SU-DHL-6 (cell line): ENCODE results near the gene RNF17.

Experiments
- H2AFZ ChIP-seq: fragments of 200-600 bp; sonication (generic); 2 replicates; pipeline ENCODE4 v1.6.1; 2014; ENCODE audit warnings: low read depth, mild to moderate bottlenecking, moderate library complexity, mixed read lengths, antibody characterized with exemption, low read length; ENCODE audit not compliant: severe bottlenecking
- H3F3A ChIP-seq: fragments of 200-600 bp; shearing (Covaris generic); 2 replicates; pipeline ENCODE4 v1.6.0; 2016; ENCODE audit warnings: antibody characterized with exemption, mild to moderate bottlenecking; ENCODE audit not compliant: insufficient read depth
- H3K27ac ChIP-seq: fragments of 200-600 bp; sonication (generic); 2 replicates; pipeline ENCODE4 v1.5.1; 2016; ENCODE audit warnings: low read depth, mild to moderate bottlenecking, low read length, moderate library complexity, mixed read lengths
- H3K27me3 ChIP-seq: fragments of 200-600 bp; sonication (generic), shearing (Covaris generic); 2 replicates; pipeline ENCODE4 v1.6.0; 2014; ENCODE audit warnings: mild to moderate bottlenecking, low read length
- H3K36me3 ChIP-seq: fragments of 200-600 bp; sonication (generic); 2 replicates; pipeline ENCODE4 v1.6.1; 2014; ENCODE audit warnings: mild to moderate bottlenecking, low read length, mixed read lengths
- H3K4me2 ChIP-seq: fragments of 300-600, 200-600 bp; shearing (Covaris generic), sonication (generic); 2 replicates; pipeline ENCODE4 v1.6.0; 2014; ENCODE audit warnings: low read length, low read depth, mild to moderate bottlenecking; ENCODE audit not compliant: poor library complexity, severe bottlenecking
- H3K4me3 ChIP-seq: fragments of 200-600 bp; sonication (generic); 2 replicates; pipeline ENCODE4 v1.5.1; 2014; ENCODE audit warnings: antibody characterized with exemption, low read length, mild to moderate bottlenecking, mixed read lengths; ENCODE audit not compliant: insufficient read depth, poor library complexity, severe bottlenecking
- H3K79me2 ChIP-seq: fragments of 200-600 bp; sonication (generic); 2 replicates; pipeline ENCODE4 v1.6.1; 2014; ENCODE audit warnings: mild to moderate bottlenecking, low read length, moderate library complexity; ENCODE audit not compliant: insufficient read depth
- H3K9ac ChIP-seq: fragments of 200-600 bp; sonication (generic); 2 replicates; pipeline ENCODE4 v1.7.0; 2014; ENCODE audit warnings: mild to moderate bottlenecking, low read length
- H3K9me2 ChIP-seq: fragments of 200-600 bp; sonication (generic); replicated peaks from 2 replicates; pipeline ENCODE4 v1.6.1; 2014; ENCODE audit warnings: low read length; ENCODE audit not compliant: insufficient read depth
- H3K9me3 ChIP-seq: fragments of 200-600 bp; sonication (generic); 2 replicates; pipeline ENCODE4 v1.6.1; 2014; ENCODE audit warnings: low read length, mixed read lengths; ENCODE audit not compliant: insufficient read depth
- H4K20me1 ChIP-seq: fragments of 200-600 bp; sonication (generic); 2 replicates; pipeline ENCODE4 v1.6.1; 2014; ENCODE audit warnings: low read depth, mild to moderate bottlenecking, antibody characterized with exemption, low read length, moderate library complexity, mixed read lengths
- CTCF ChIP-seq: fragments of 200-600 bp; sonication (generic); IDR thresholded peaks from one replicate; pipeline ENCODE4 v1.5.1; 2017; ENCODE audit warnings: antibody characterized with exemption, mild to moderate bottlenecking, low read length, moderate library complexity; ENCODE audit not compliant: insufficient read depth, poor library complexity, severe bottlenecking
- EZH2phosphoT487 ChIP-seq: fragments of 200-600 bp; sonication (generic), shearing (Covaris generic); conservative IDR thresholded peaks from 2 replicates; pipeline ENCODE4 v1.6.1; 2018; ENCODE audit warnings: mild to moderate bottlenecking, antibody characterized with exemption, low read length, moderate library complexity, mixed read lengths

The RNF17 gene

GRCh38 chr13:24900507-24900906 is 136.5 kb downstream of the RNF17 start:
- Histone ChIP-seq H2AFZ (no peak overlapping the region), H3K9me3 (no peaks in the 10 kb centered on the region), H3K36me3 (peaks cover 21% of the 10 kb centered on the region; the same call in 1 of the 2 replicates), H3K27ac (no peak overlapping the region), H3K27me3 (no peaks in the 10 kb centered on the region), H3F3A (no peaks in the 10 kb centered on the region), H4K20me1 (no peaks in the 10 kb centered on the region; the same call in 1 of the 2 replicates), H3K9me2 (no peaks in the 10 kb centered on the region), H3K9ac (no peak overlapping the region), H3K4me3 (no peak overlapping the region), H3K4me2 (no peak overlapping the region), H3K79me2 (no peaks in the 10 kb centered on the region)
- TF ChIP-seq CTCF (no peak), EZH2phosphoT487 (no peak)

DNA sequence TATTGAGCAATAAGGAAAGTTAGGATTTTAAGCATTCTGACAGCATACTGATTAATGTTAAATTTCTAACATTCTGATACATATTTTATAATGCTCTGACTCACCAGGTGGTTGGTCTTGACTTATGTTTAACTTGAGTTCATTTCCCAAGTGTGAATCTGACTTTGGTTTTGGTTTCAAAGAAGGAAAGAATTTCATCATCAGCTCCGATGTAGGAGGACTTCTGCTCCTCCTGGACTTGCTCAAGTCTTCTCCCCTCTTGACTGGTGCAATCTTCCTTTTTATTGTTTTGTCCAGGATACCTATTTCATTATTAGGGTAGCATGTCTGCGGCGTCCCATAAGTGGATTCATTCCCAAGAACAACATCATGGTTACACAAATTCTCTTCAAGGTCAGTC is 141.3 kb downstream of the RNF17 start:
- no peak overlapping the region for H3K4me2 ChIP-seq
- H3K27me3 ChIP-seq: no peaks in the 10 kb centered on the region
- no peaks in the 10 kb centered on the region for H3K79me2 ChIP-seq
- no peak overlapping the region for H3K4me3 ChIP-seq
- H2AFZ ChIP-seq: no peak overlapping the region
- TF ChIP-seq CTCF: no peak
- TF ChIP-seq EZH2phosphoT487: no peak
- H3K9me2 ChIP-seq: no peaks in the 10 kb centered on the region
- H3K36me3 ChIP-seq: peaks cover 32% of the 10 kb centered on the region; the same call in 1 of the 2 replicates
- H3K9ac ChIP-seq: no peak overlapping the region
- no peak overlapping the region for H3K27ac ChIP-seq
- no peaks in the 10 kb centered on the region for H3F3A ChIP-seq
- H3K9me3 ChIP-seq: no peaks in the 10 kb centered on the region
- no peaks in the 10 kb centered on the region; the same call in 1 of the 2 replicates for H4K20me1 ChIP-seq

GRCh38 chr13:24906268-24906667 is 142.3 kb downstream of the RNF17 start:
- no peak for TF ChIP-seq CTCF
- TF ChIP-seq EZH2phosphoT487: no peak
- Histone ChIP-seq H3K36me3 (peaks cover 32% of the 10 kb centered on the region; the same call in 1 of the 2 replicates), H3K9me2 (no peaks in the 10 kb centered on the region), H3K9me3 (no peaks in the 10 kb centered on the region), H4K20me1 (no peaks in the 10 kb centered on the region; the same call in 1 of the 2 replicates), H3K27ac (no peak overlapping the region), H3K4me3 (no peak overlapping the region), H3F3A (no peaks in the 10 kb centered on the region), H3K9ac (no peak overlapping the region), H3K27me3 (no peaks in the 10 kb centered on the region), H2AFZ (no peak overlapping the region), H3K4me2 (no peak overlapping the region), H3K79me2 (no peaks in the 10 kb centered on the region)
